ENCODE results near the gene CALML6.

DNA sequence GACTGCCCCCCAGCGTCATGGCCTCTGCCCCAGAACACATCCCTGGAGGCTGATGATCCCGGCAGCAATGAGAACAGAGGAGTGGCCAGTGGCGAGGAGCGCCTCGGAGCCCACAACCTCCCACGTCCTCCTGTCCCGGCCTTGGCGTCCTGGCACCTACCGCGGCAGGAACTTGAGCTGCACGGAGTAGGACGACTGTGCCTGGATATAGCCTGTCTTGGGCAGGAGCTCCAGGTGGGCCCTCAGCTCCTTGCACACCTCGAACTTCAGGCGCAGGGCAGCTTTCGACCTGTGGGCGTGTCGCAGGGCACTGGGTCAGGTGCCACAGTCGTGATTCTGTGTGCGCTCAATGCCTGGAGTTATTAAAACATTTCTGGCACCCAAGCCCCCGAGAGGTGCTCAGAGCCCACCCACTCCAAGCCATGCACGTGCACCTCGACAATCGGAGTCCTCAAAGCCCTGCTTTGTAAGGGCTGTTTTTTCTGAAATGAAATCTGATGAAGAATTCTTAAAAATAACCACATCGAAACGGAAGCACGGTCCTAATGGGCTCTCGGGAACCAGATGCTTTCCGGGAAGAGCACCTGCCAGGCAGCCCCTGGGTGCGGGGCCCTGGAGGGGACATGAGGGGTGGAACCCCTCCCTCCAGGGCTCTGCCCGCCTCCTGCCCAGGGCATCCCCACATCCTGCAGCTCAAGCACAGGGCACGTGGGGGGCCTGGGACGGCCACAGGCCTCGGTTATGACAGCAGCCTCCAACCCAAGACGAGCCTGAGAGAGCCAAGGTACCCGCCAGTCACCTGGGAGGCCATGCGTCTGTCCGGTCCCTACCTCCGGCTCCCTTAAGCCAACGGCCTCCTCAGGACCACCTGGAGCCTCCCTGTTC, 27.1 kb downstream of the CALML6 start:
- TF ChIP-seq ZNF610 (tag by site-specific recombination; IDR thresholded peaks at IDR 0.05; ENCODE audit: borderline replicate concordance), result no peak
- TF ChIP-seq, protein P1, sequence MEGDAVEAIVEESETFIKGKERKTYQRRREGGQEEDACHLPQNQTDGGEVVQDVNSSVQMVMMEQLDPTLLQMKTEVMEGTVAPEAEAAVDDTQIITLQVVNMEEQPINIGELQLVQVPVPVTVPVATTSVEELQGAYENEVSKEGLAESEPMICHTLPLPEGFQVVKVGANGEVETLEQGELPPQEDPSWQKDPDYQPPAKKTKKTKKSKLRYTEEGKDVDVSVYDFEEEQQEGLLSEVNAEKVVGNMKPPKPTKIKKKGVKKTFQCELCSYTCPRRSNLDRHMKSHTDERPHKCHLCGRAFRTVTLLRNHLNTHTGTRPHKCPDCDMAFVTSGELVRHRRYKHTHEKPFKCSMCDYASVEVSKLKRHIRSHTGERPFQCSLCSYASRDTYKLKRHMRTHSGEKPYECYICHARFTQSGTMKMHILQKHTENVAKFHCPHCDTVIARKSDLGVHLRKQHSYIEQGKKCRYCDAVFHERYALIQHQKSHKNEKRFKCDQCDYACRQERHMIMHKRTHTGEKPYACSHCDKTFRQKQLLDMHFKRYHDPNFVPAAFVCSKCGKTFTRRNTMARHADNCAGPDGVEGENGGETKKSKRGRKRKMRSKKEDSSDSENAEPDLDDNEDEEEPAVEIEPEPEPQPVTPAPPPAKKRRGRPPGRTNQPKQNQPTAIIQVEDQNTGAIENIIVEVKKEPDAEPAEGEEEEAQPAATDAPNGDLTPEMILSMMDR (tag by site-specific recombination; IDR thresholded peaks at IDR 0.05), result no peak
- no peak for TF ChIP-seq ZNF274 (IDR thresholded peaks at IDR 0.05; ENCODE audit: low read length)
- no peak for TF ChIP-seq ZNF274 (tag by site-specific recombination; IDR thresholded peaks at IDR 0.05; ENCODE audit: borderline replicate concordance)
- no peak for TF ChIP-seq ZNF211 (tag by site-specific recombination; IDR thresholded peaks at IDR 0.05; ENCODE audit: low read depth)
- TF ChIP-seq, protein P2, sequence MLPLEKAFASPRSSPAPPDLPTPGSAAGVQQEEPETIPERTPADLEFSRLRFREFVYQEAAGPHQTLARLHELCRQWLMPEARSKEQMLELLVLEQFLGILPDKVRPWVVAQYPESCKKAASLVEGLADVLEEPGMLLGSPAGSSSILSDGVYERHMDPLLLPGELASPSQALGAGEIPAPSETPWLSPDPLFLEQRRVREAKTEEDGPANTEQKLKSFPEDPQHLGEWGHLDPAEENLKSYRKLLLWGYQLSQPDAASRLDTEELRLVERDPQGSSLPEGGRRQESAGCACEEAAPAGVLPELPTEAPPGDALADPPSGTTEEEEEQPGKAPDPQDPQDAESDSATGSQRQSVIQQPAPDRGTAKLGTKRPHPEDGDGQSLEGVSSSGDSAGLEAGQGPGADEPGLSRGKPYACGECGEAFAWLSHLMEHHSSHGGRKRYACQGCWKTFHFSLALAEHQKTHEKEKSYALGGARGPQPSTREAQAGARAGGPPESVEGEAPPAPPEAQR (tag by site-specific recombination; IDR thresholded peaks at IDR 0.05), result no peak
- no peak for TF ChIP-seq ZNF658 (tag by site-specific recombination; IDR thresholded peaks at IDR 0.05)
- TF ChIP-seq ZNF571 (tag by site-specific recombination; IDR thresholded peaks at IDR 0.05), result no peak
- no peak for TF ChIP-seq ZNF292 (tag by site-specific recombination; IDR thresholded peaks at IDR 0.05; ENCODE audit: borderline replicate concordance, low read depth)
- no peak for TF ChIP-seq YY1 (tag by site-specific recombination; IDR thresholded peaks at IDR 0.05)
- TF ChIP-seq, protein P3, sequence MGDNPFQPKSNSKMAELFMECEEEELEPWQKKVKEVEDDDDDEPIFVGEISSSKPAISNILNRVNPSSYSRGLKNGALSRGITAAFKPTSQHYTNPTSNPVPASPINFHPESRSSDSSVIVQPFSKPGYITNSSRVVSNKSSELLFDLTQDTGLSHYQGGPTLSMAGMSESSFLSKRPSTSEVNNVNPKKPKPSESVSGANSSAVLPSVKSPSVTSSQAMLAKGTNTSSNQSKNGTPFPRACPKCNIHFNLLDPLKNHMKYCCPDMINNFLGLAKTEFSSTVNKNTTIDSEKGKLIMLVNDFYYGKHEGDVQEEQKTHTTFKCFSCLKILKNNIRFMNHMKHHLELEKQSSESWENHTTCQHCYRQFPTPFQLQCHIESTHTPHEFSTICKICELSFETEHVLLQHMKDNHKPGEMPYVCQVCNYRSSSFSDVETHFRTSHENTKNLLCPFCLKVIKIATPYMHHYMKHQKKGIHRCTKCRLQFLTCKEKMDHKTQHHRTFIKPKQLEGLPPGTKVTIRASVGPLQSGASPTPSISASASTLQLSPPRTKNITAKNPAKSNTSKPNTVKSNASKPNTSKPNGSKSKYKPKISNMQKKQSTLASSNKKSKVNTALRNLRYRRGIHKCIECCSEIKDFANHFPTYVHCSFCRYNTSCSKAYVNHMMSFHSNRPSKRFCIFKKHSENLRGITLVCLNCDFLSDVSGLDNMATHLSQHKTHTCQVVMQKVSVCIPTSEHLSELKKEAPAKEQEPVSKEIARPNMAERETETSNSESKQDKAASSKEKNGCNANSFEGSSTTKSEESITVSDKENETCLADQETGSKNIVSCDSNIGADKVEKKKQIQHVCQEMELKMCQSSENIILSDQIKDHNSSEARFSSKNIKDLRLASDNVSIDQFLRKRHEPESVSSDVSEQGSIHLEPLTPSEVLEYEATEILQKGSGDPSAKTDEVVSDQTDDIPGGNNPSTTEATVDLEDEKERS (tag by site-specific recombination; IDR thresholded peaks at IDR 0.05), result no peak
- TF ChIP-seq ZNF747 (tag by site-specific recombination; IDR thresholded peaks at IDR 0.05), result no peak
